BE2C (cell line): ENCODE data around the gene PAX1.

Experiments used
- DNase-seq: peaks from one replicate; pipeline ENCODE4 v3.0.0-alpha.2; 2020
- H3K27me3 ChIP-seq: fragments of 250-450 bp; sonication (Bioruptor Pico); 2 replicates; pipeline ENCODE4 v1.5.1; 2020; ENCODE audit warnings: mild to moderate bottlenecking
- H3K36me3 ChIP-seq: fragments of 250-450 bp; sonication (Bioruptor Pico); 2 replicates; pipeline ENCODE4 v1.5.1; 2020; ENCODE audit warnings: mild to moderate bottlenecking
- H3K4me1 ChIP-seq: fragments of 250-450 bp; sonication (Bioruptor Pico); 2 replicates; pipeline ENCODE4 v1.5.1; 2020
- H3K4me3 ChIP-seq: 2 replicates; pipeline ENCODE4 v1.5.1; 2011; ENCODE audit warnings: low read depth, low read length
- H3K9me3 ChIP-seq: fragments of 250-450 bp; sonication (Bioruptor Pico); 2 replicates; pipeline ENCODE4 v1.5.1; 2020
- CTCF ChIP-seq: IDR thresholded peaks from 2 replicates; pipeline ENCODE4 v1.5.1; 2012; ENCODE audit warnings: mild to moderate bottlenecking, low read depth, low read length

Gene PAX1

GRCh38 chr20:21710341-21710740, 4.9 kb downstream of the PAX1 start:
- no peaks in the 10 kb centered on the region for H3K9me3 ChIP-seq
- peaks cover 93% of the 10 kb centered on the region for H3K27me3 ChIP-seq
- H3K4me1 ChIP-seq = no peaks in the 10 kb centered on the region
- H3K4me3 ChIP-seq = no peak overlapping the region
- TF ChIP-seq CTCF = no peak
- H3K36me3 ChIP-seq = no peaks in the 10 kb centered on the region
- DNase-seq = no peak

GRCh38 chr20:21710863-21711431, 5.5 kb downstream of the PAX1 start:
- Histone ChIP-seq H3K9me3 (no peaks in the 10 kb centered on the region), H3K27me3 (peaks cover 94% of the 10 kb centered on the region), H3K36me3 (no peaks in the 10 kb centered on the region), H3K4me3 (no peak overlapping the region), H3K4me1 (no peaks in the 10 kb centered on the region)
- no peak for DNase-seq
- TF ChIP-seq CTCF = no peak

- Histone ChIP-seq H3K36me3 (no peaks in the 10 kb centered on the region), H3K4me3 (no peak overlapping the region), H3K9me3 (no peaks in the 10 kb centered on the region), H3K27me3 (peaks cover 89% of the 10 kb centered on the region), H3K4me1 (no peaks in the 10 kb centered on the region)
- TF ChIP-seq CTCF = no peak
- DNase-seq = no peak
Measured at GRCh38 chr20:21712443-21713059, 7.1 kb downstream of the PAX1 start.

- Histone ChIP-seq H3K36me3 (no peaks in the 10 kb centered on the region), H3K4me1 (no peaks in the 10 kb centered on the region), H3K27me3 (peaks cover 88% of the 10 kb centered on the region), H3K4me3 (no peak overlapping the region), H3K9me3 (no peaks in the 10 kb centered on the region)
- TF ChIP-seq CTCF = no peak
- no peak for DNase-seq
Measured at GRCh38 chr20:21713470-21713869, 8.0 kb downstream of the PAX1 start.

GRCh38 chr20:21713901-21714296, 8.4 kb downstream of the PAX1 start:
- Histone ChIP-seq H3K9me3 (no peaks in the 10 kb centered on the region), H3K4me3 (no peak overlapping the region), H3K36me3 (no peaks in the 10 kb centered on the region), H3K4me1 (no peaks in the 10 kb centered on the region), H3K27me3 (peaks cover 83% of the 10 kb centered on the region)
- no peak for DNase-seq
- TF ChIP-seq CTCF = no peak
